ENCODE results near the gene PRR15L.

GRCh38 chr17:47902039-47902744, 55.5 kb downstream of the PRR15L start:
- TF ChIP-seq CTCF (conservative IDR thresholded peaks at IDR 0.05; ENCODE audit: low read depth in 2 of 2) (no peak), REST (IDR thresholded peaks at IDR 0.05; ENCODE audit: unreplicated experiment) (no peak), EZH2phosphoT487 (IDR thresholded peaks at IDR 0.05; ENCODE audit: unreplicated experiment) (no peak), EZH2 (IDR thresholded peaks at IDR 0.05; ENCODE audit: low read depth, unreplicated experiment) (no peak), ETS1 (IDR thresholded peaks at IDR 0.05) (no peak), POLR2AphosphoS5 (IDR thresholded peaks at IDR 0.05; ENCODE audit: low read depth) (no peak), STAT1 (IDR thresholded peaks at IDR 0.05; ENCODE audit: unreplicated experiment) (no peak), CREB1 (CRISPR knock-in tag; IDR thresholded peaks at IDR 0.05; ENCODE audit: low read depth) (no peak), ZNF331 (CRISPR knock-in tag; IDR thresholded peaks at IDR 0.05; ENCODE audit: low read depth) (no peak), NANOG (IDR thresholded peaks at IDR 0.05; ENCODE audit: borderline replicate concordance) (no peak), JUNB (IDR thresholded peaks at IDR 0.05; ENCODE audit: unreplicated experiment) (no peak)
